SH-SY5Y (cell line): ENCODE measurements around the gene TELO2.

Experiments
- GATA2 ChIP-seq: IDR thresholded peaks from 2 replicates; pipeline ENCODE4 v1.6.1; 2011; ENCODE audit warnings: mild to moderate bottlenecking, low read depth, low read length
- GATA3 ChIP-seq: IDR thresholded peaks from 2 replicates; pipeline ENCODE4 v1.6.1; 2011; ENCODE audit warnings: low read depth, mild to moderate bottlenecking, low read length, moderate library complexity

TELO2 gene

GRCh38 chr16:1465567-1465915, 27.6 kb upstream of the TELO2 start:
- no peak for TF ChIP-seq GATA3
- no peak for TF ChIP-seq GATA2

- no peak for TF ChIP-seq GATA2
- TF ChIP-seq GATA3: no peak
Observed at GRCh38 chr16:1466054-1466453, 27.1 kb upstream of the TELO2 start.

- TF ChIP-seq GATA3 (no peak), GATA2 (no peak)
Observed at GRCh38 chr16:1466968-1467521, 26.1 kb upstream of the TELO2 start.

- TF ChIP-seq GATA3 (no peak), GATA2 (no peak)
Observed at GRCh38 chr16:1468426-1468810, 24.7 kb upstream of the TELO2 start.

- no peak for TF ChIP-seq GATA3
- TF ChIP-seq GATA2: no peak
Observed at GRCh38 chr16:1469693-1470201, 23.4 kb upstream of the TELO2 start.

- TF ChIP-seq GATA3 (no peak), GATA2 (no peak)
Observed at GRCh38 chr16:1470481-1471251, 22.5 kb upstream of the TELO2 start.

GRCh38 chr16:1471569-1472194, 21.5 kb upstream of the TELO2 start:
- TF ChIP-seq GATA2: no peak
- TF ChIP-seq GATA3: no peak

- TF ChIP-seq GATA3: no peak
- TF ChIP-seq GATA2: no peak
Observed at GRCh38 chr16:1472974-1473373, 20.2 kb upstream of the TELO2 start.

- TF ChIP-seq GATA3 (no peak), GATA2 (no peak)
Observed at GRCh38 chr16:1474082-1474795, 18.9 kb upstream of the TELO2 start.

GRCh38 chr16:1474796-1475551, 18.2 kb upstream of the TELO2 start, which contains the start of gene CLCN7:
Gene CLCN7, minus strand, starts transcription at chr16:1475028. Its CDS starts 54 bp downstream, at chr16:1474974.
- no peak for TF ChIP-seq GATA3
- no peak for TF ChIP-seq GATA2

- TF ChIP-seq GATA3 (no peak), GATA2 (no peak)
Observed at GRCh38 chr16:1475552-1476114, 17.5 kb upstream of the TELO2 start.

- TF ChIP-seq GATA2: no peak
- TF ChIP-seq GATA3: no peak
Observed at GRCh38 chr16:1477033-1477432, 16.1 kb upstream of the TELO2 start.
